HTR-8/SVneo (cell line): ENCODE data around the gene AMIGO1.

Experiments
- DNase-seq: peaks from one replicate; pipeline ENCODE4 v3.0.0; 2011; ENCODE audit warnings: low spot score, mixed read lengths; ENCODE audit not compliant: insufficient read length
- FAIRE-seq: peaks from 2 replicates; lab custom pipeline; 2011; peaks lifted over from hg19 to GRCh38; lab: Jason Lieb, UNC

The AMIGO1 gene

GRCh38 chr1:109504974-109505373, 4.6 kb downstream of the AMIGO1 start:
- no peak for FAIRE-seq
- no peak for DNase-seq

- no peak for FAIRE-seq
These were observed 5.6 kb downstream of the AMIGO1 start for GRCh38 chr1:109503935-109504334.

GRCh38 chr1:109502364-109502851, 7.1 kb downstream of the AMIGO1 start:
- DNase-seq (no peak), FAIRE-seq (no peak)

More at GRCh38 chr1:109503935-109504334, 5.6 kb downstream of the AMIGO1 start:
- DNase-seq: no peak

GRCh38 chr1:109501644-109502363, 7.7 kb downstream of the AMIGO1 start:
- DNase-seq: no peak

GRCh38 chr1:109500941-109501381, 8.6 kb downstream of the AMIGO1 start:
- FAIRE-seq: no peak
- DNase-seq: no peak

More at GRCh38 chr1:109501644-109502363, 7.7 kb downstream of the AMIGO1 start:
- FAIRE-seq: no peak

GRCh38 chr1:109499661-109500536, 9.6 kb downstream of the AMIGO1 start:
- FAIRE-seq (no peak), DNase-seq (no peak)

GRCh38 chr1:109499081-109499480, 10.4 kb downstream of the AMIGO1 start:
- FAIRE-seq (no peak), DNase-seq (no peak)

- DNase-seq (no peak), FAIRE-seq (no peak)
These were observed 11.2 kb downstream of the AMIGO1 start for GRCh38 chr1:109498161-109498801.

- DNase-seq (no peak), FAIRE-seq (no peak)
These were observed 11.9 kb downstream of the AMIGO1 start for GRCh38 chr1:109497449-109498160.

- no peak for FAIRE-seq
These were observed 13.8 kb downstream of the AMIGO1 start for GRCh38 chr1:109495738-109496137.

GRCh38 chr1:109493805-109494539, 15.6 kb downstream of the AMIGO1 start, which contains the start of gene CYB561D1:
Gene CYB561D1 (plus strand): TSS chr1:109494094. CDS start chr1:109494140, 46 bp downstream.
- peak; percentile 72 for DNase-seq
- no peak for FAIRE-seq

More at GRCh38 chr1:109495738-109496137, 13.8 kb downstream of the AMIGO1 start:
- DNase-seq: no peak

GRCh38 chr1:109493227-109493626, 16.3 kb downstream of the AMIGO1 start:
- DNase-seq (no peak), FAIRE-seq (no peak)

GRCh38 chr1:109492779-109493178, 16.7 kb downstream of the AMIGO1 start:
- DNase-seq: no peak
- FAIRE-seq: no peak

- FAIRE-seq: no peak
- DNase-seq: no peak
These were observed 18.2 kb downstream of the AMIGO1 start for GRCh38 chr1:109491372-109491771.

GRCh38 chr1:109490934-109491302, 18.6 kb downstream of the AMIGO1 start:
- no peak for DNase-seq
- FAIRE-seq: no peak

GRCh38 chr1:109490029-109490933, 19.2 kb downstream of the AMIGO1 start:
- DNase-seq (peak; percentile 56), FAIRE-seq (no peak)

GRCh38 chr1:109488696-109489095, 20.8 kb downstream of the AMIGO1 start:
- FAIRE-seq: no peak
- DNase-seq: no peak

- no peak for FAIRE-seq
- no peak for DNase-seq
These were observed 21.3 kb downstream of the AMIGO1 start for GRCh38 chr1:109488201-109488600.
